SH-SY5Y (cell line): ENCODE data around the gene EPS15.

Experiments used
- GATA2 ChIP-seq: IDR thresholded peaks from 2 replicates; pipeline ENCODE4 v1.6.1; 2011; ENCODE audit warnings: mild to moderate bottlenecking, low read depth, low read length
- GATA3 ChIP-seq: IDR thresholded peaks from 2 replicates; pipeline ENCODE4 v1.6.1; 2011; ENCODE audit warnings: low read depth, mild to moderate bottlenecking, low read length, moderate library complexity

DNA sequence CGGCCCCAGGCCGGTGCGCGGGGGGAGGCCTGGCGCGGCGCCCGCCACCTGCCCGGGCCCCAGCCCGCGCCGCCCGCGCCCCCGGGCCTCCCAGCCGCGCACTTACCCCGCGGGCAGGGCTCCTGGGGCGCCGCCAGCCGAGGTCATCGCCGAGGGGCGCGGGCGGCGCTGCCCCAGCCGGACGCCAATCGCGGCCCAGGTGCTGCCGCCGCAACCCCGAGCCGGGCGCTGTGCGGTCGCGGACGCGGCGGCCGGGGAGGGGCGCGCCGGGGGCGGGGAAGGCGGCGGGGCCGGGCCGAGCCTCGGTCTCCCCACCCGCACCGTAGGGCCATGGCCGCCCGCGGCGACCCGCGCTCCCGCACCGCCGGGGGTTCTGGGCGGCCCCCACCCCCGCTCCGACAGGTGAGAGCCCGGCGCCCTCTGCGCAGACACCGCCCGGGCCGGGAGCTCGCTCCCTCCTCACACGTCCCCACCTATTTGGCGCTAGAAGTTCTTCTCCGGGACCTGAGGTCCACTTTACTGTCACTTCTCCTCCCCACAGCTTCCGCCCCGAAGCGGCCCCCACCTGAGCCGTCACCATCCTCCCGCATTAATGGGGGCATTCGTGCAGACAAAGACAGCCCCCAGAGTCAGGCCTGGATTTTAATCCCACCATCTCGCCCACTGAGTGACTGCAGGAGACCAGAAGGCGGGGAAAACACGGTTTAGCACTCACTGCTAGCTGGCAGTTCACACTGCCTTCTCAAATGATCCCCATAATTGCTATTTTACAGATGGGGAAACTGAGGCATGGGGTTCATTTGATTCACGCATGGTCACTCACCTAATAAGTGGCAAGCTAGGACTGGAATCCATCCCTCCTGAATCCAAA lies 188.5 kb downstream of the EPS15 start, which contains the start of gene TTC39A:
- TF ChIP-seq GATA3 (no peak), GATA2 (no peak)
